NCI-H2107 treated with DMSO at 0.1 percent for 48 hours (cell line): ENCODE data around the gene FH.

ENCODE experiments used
- DNase-seq: peaks from one replicate; lab custom pipeline; 2025; ENCODE audit not compliant: unreplicated experiment; lab: John Stamatoyannopoulos, UW

FH gene

GRCh38 chr1:241460098-241460873 is 59.3 kb downstream of the FH start:
- peak; percentile 98 for DNase-seq

GRCh38 chr1:241459186-241459802 is 60.3 kb downstream of the FH start:
- no peak for DNase-seq

- DNase-seq = no peak
Measured at GRCh38 chr1:241457421-241457820, 62.1 kb downstream of the FH start.

- no peak for DNase-seq
Measured at GRCh38 chr1:241456743-241457142, 62.8 kb downstream of the FH start.

- no peak for DNase-seq
Measured at GRCh38 chr1:241453732-241454131, 65.8 kb downstream of the FH start.

GRCh38 chr1:241451956-241452355 is 67.6 kb downstream of the FH start:
- no peak for DNase-seq
